ELR (cell line): ENCODE results near the gene MAGI2.

Experiments
- DNase-seq: peaks from one replicate; pipeline ENCODE4 v3.0.0-alpha.2; 2015; ENCODE audit warnings: low read depth

MAGI2 gene

GRCh38 chr7:78224923-78225322 lies 1228.5 kb downstream of the MAGI2 start:
- no peak for DNase-seq

GRCh38 chr7:78223598-78223997 lies 1229.9 kb downstream of the MAGI2 start:
- no peak for DNase-seq

- no peak for DNase-seq
Measured at GRCh38 chr7:78222001-78222751, 1231.3 kb downstream of the MAGI2 start.

DNA sequence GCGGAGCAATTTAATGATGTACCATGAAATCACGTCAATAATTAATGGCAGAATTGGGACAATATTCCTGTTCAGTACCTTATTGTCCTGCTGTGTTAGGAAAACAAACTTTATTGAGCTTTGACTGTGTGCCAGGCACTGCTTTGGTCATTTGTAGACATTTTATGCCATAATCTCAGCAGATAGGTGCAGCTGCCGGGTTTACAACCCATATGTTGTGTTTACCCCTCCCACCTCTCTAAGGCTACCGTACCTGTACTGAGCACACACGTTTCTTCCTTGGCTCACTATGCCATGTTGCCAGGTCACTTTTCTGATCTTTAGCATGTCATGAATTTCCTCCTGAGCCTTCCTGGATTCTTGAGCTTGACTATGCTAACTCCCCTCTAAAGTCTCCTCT lies 1232.7 kb downstream of the MAGI2 start:
- no peak for DNase-seq

DNA sequence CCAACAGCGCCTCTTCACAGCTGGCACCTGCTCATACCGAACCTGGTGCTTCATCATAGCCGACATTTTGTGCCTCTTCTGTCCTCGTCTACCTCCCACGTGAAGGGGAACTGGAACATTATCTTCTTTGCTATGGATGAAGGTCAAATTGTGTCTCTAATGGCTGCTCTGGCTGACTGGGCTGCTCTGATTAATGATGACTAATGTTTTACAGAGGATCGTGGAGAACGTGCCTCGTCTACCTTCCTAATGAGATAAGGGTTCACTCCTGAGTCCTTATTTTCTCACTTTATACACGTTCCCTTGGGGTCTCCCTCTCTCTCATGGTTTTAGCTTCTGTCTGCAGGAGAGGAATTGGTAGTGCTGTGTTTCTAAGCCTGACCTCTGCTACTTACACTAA lies 1234.6 kb downstream of the MAGI2 start:
- peak; percentile 15 for DNase-seq

GRCh38 chr7:78218051-78218450 lies 1235.4 kb downstream of the MAGI2 start:
- DNase-seq, result peak; percentile 51

GRCh38 chr7:78215199-78215598 lies 1238.3 kb downstream of the MAGI2 start:
- no peak for DNase-seq

- no peak for DNase-seq
Measured at GRCh38 chr7:78213402-78213801, 1240.1 kb downstream of the MAGI2 start.

- DNase-seq, result no peak
Measured at GRCh38 chr7:78212476-78213060, 1240.9 kb downstream of the MAGI2 start.

DNA sequence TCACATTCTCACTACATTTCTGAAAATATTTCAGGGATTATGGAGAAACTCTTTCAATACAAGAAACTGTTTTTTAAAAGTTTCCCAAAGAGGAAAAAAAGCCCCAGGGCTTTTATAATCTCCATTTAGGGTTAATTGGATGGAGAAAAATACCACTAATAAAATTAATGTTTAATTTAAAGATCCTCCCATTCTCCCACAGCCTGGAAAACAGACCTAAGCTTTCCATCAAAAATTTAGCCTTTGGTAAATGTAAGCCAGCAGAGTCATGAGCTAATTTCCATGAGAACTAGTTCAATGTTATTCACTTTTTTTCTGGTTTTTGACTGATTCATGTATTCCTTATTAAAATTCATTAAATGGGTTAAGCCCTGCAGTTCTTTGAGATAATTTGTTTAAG lies 1246.2 kb downstream of the MAGI2 start:
- DNase-seq, result no peak

DNA sequence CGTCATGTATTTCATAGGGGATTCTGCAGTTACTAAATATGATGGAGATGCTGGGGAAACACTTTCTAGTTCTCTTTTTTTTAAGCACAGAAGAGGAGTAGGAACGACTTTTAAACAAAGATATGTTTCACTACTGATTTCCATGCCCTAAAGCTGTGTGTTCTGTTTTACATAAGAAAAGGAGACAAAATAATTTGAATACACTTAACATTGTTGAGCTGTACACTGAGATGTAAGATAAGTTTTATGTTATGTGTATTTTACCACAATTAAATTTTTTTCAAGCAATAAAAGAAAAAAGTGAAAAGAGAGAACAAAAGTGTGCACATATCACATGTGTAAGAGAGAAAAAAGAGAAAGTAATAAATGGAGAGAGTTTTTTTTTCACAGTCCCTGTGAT lies 1246.7 kb downstream of the MAGI2 start:
- DNase-seq, result no peak

DNA sequence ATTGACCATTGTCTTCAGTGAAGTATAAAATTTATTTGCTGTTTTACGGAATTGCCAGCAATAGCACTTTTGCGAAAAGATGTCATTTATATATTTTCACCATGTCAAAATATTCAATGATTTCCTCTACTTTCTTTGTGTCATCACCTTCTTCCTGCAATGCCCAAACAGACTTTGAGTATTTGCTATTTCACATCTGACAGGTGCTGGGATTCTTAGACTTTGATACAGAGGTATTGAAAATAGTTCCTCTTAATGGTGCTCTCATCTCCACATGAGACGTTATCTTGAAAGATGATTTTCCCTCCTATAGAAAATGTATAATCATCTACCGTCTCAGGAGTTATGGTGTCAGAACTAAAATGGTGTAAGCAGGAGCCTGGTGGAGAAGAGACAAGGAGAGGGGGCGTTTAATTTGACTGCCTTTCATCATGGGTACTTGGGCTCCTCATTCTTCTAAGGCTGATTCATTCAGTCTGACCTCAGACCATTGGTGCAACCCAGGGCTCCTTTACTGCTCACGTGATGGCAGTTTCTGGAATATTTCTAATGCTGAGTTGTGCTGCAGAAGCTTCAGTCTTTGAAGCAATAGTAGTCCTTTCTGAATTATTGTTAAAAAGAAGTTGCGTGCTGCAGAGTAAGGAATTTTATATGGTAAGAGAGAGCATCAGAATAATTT lies 1250.3 kb downstream of the MAGI2 start:
- peak; percentile 15 for DNase-seq

DNA sequence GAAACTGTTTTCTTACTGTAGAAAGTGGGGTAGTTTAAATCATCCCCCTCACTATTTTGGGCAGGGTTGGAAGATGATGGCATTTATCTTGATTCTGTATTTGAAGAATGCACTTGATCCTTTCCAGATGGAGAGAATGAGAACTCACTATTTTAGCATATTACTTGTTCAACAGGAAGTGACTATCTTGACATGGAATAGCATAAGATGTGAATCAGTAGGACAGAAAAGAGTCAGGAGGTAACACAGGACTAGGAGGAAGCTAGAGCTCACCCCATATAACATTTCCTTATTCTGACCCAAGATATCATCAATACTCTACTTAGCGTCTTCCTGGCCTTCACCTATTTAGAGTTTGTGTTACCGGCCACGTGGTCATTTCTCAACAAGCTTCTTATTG lies 1254.7 kb downstream of the MAGI2 start:
- DNase-seq, result peak; percentile 56

DNA sequence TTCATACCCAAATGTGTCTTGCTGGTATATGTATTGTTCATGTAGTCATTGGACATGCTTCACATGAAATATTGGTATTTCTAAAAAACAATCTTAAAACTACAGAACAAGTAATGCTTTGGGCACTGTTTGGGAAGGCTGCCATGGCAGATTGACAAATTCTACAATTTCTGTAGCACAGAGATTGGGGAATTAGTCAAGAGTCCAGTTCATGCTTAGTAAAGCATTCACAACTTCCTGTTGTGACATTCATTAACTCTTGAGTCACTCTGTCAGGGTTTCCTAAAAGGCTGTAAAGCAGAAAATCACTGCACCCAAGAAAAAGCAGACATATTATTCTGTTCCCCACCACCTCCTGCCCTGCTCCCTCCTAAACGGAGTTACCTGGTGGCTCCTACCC lies 1256.0 kb downstream of the MAGI2 start:
- DNase-seq, result peak; percentile 66

GRCh38 chr7:78195281-78195680 lies 1258.2 kb downstream of the MAGI2 start:
- no peak for DNase-seq

DNA sequence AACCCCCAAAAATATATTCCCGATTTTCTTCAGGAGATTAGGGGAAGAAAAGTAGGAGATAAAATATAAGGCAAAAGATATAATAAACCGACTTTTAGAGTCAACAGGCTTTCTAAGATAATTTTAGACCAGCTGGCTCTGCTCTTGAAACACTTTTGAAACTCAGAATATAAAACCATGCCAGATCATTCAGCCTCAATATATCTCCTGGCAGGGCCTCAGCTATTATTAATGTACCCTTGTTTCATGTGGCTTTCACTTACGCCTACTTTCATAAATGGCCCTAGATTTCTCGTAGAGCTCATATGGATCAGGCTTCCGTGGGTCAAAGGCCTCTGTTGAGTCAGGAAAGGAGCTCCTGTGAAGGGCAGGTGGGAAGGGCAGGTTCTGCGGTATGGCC lies 1258.9 kb downstream of the MAGI2 start:
- no peak for DNase-seq

DNA sequence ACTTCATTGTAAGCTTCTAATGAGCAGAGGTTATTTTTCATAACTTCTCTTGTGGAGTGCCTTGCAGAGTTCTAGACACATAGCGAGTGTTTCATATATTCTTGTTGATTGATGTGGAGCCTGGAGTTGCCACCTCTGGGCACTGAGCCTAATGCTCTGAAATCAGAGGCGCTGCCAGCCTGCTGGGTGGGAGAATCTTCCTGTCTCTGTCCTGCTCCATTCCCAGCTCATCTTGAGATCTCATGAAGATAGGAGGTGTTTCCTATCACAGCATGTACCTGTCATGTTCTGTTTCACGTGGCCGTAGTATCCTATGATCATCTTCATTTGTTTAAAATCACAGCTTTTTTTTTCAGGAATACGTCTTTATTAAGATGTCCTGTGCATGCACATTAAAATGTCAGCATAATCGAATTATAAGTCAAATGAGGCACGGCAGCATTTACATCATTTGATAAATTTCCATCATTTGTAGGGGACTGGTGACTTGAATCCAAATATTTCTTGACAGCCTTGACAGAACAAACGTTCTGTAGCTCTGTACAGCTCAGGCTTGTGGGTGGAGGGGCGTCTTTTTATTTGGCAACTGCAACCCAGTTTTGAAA lies 1261.9 kb downstream of the MAGI2 start:
- DNase-seq, result no peak

- no peak for DNase-seq
Measured at GRCh38 chr7:78189762-78190161, 1263.7 kb downstream of the MAGI2 start.

- DNase-seq, result no peak
Measured at GRCh38 chr7:78185149-78185745, 1268.2 kb downstream of the MAGI2 start.

- DNase-seq, result no peak
Measured at GRCh38 chr7:78184299-78184698, 1269.2 kb downstream of the MAGI2 start.

DNA sequence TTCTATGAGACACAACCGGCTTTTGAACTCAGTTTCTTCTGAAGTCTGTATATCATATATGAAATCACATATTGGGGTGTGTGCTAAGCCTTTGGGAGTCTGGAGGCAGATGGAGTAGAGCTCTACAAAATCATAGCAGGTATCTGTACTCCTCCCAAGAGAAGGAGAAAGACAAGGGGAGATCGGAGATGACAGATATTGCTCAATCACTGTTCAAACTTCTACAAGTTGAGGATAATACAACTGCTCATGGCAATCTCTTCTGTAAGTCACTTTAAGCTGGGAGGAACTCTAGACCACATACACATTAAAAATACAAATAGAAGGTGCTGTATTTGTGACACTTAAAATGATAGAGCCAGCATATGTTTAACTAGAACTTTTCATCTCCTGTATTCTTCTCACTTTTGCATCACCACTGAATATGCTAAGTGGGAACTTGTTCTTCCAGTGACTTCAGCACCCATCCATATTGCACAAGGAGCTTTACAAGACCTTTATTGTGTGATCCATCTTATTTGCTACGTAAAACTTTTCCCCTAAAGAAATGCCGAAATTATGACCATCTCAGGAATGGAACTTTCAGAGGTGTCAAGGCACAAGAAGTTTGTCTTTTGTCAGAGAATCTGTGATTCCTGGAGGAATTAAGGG lies 1273.5 kb downstream of the MAGI2 start:
- no peak for DNase-seq

DNA sequence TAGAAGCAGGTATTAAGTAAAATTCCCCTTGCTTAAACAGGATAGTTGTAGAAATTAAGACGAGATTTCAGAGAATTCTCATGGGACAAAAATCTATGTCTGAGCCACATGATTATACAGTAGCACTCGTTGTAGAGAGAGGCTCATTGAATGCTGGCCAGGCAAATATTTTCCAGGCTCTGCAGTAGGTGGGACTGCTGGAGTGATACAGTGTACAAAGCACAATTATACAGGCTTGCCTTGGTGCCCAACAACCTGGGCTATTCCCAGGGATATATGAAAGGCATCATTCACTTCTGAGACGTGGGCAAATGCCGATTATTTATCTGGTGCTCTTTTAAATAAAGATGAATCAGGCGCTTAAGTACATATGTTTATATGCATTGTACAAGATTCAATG lies 1274.3 kb downstream of the MAGI2 start:
- no peak for DNase-seq
